ENCODE data around the gene GOLGA6B. TPM values are rescaled to one million over a fixed set of nuclear protein-coding genes. Genes with fewer than 3 reads are reported as not detected.
"Not testable (repeated sequence)": the region's sequence is repeated elsewhere in the genome, so short reads cannot be mapped to it uniquely, and the experiment has no call there.

Gene GOLGA6B
- total RNA-seq, 1 experiment from 2014 or later = 0.33 TPM

DNA sequence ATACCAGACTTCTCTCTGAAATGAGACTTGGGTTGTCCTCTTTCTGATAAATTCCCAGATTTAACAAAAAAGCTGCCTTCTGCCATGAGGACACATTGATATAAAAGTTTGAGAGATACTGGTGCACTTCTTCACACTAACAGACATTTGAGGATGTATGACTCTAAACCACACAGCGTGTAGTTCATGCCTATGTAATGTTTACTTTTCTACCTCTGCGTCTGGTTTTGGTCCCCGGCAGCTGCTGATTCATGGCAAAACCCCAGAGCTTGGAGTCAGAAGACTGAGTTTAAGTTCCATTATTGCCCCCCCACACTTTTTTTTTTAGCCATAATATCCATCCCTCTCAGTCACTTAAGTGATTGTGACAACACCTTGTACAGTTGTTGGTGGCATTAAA, 1.5 kb downstream of the GOLGA6B start:
- H3K23me2 ChIP-seq (ENCODE audit: insufficient read length, low read depth, low read length, poor library complexity, severe bottlenecking); H3K27ac Mint-ChIP-seq; H3K27me3 Mint-ChIP-seq (ENCODE audit: low read depth); H4K8ac ChIP-seq (replicated peaks; ENCODE audit: insufficient read length, low read depth, low read length); H3K4me2 ChIP-seq (ENCODE audit: insufficient read depth, insufficient read length, low read length); H3K56ac ChIP-seq (ENCODE audit: insufficient read length, low read depth, low read length); H2BK5ac ChIP-seq (ENCODE audit: insufficient read length, low read length); H2BK120ac ChIP-seq (ENCODE audit: low read depth, low read length, poor library complexity, severe bottlenecking); H2BK12ac ChIP-seq (ENCODE audit: insufficient read length, low read depth, low read length); H4K91ac ChIP-seq (ENCODE audit: insufficient read length, low read depth, low read length); H2AK5ac ChIP-seq (ENCODE audit: insufficient read length, low read length); H3K9me3 Mint-ChIP-seq; H3K18ac ChIP-seq (ENCODE audit: insufficient read length, low read depth, low read length); H3K23ac ChIP-seq (ENCODE audit: insufficient read length, low read depth, low read length); H3K27me3 ChIP-seq (ENCODE audit: insufficient read depth, low read length); H3K79me2 ChIP-seq (ENCODE audit: insufficient read depth, low read length); H3K79me1 ChIP-seq (ENCODE audit: insufficient read depth, low read depth, low read length, poor library complexity, severe bottlenecking); H3K9ac ChIP-seq (ENCODE audit: extremely low read depth, insufficient read length, low read length); H3K27ac ChIP-seq (ENCODE audit: insufficient read length, low read depth, low read length); H3K4ac ChIP-seq (ENCODE audit: low read depth, low read length); DNase-seq; H3K9me3 ChIP-seq (ENCODE audit: control insufficient read depth, low read depth, low read length); H3K4me1 Mint-ChIP-seq; H4K5ac ChIP-seq (ENCODE audit: insufficient read length, low read depth, low read length); H2BK20ac ChIP-seq (ENCODE audit: low read depth, low read length, poor library complexity, severe bottlenecking); H3T11ph ChIP-seq (ENCODE audit: low read length); H3K36me3 Mint-ChIP-seq (ENCODE audit: insufficient read depth in 1 of 3, low read depth in 3 of 3); H2BK15ac ChIP-seq (ENCODE audit: low read depth, low read length); H3K14ac ChIP-seq (ENCODE audit: insufficient read depth, low read length); H4K20me1 ChIP-seq (ENCODE audit: control insufficient read depth, insufficient read depth, insufficient read length); H3K4me3 Mint-ChIP-seq; H3K4me1 ChIP-seq (ENCODE audit: insufficient read depth, low read length); H2AFZ ChIP-seq (ENCODE audit: low read length): not testable (repeated sequence)
- WGBS (ENCODE audit: extremely low coverage, insufficient read length, low lambda C conversion rate) = no CpG with 5 or more reads among the region's 3 CpGs

DNA sequence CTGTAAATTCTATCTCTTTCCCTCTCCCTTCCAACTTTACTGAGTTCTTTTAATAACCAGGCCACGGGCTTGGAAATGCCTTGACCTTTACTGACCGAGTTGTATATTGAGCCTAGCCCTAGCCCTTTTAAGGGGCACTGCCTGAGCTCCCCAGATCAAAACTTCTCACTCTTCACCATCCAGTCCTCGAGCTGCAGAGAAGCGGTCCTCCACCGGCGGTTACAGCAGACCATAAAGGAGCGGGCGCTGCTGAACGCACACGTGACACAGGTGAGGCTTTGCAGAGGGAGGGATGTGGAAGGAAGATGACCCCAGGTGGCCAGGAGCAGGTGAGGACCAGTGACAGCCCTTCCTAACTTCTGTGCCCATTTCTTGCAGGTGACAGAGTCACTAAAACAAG, 6.6 kb downstream of the GOLGA6B start:
- H3T11ph ChIP-seq (ENCODE audit: low read length); H3K79me2 ChIP-seq (ENCODE audit: insufficient read depth, low read length); H3K27me3 Mint-ChIP-seq (ENCODE audit: low read depth); H2BK5ac ChIP-seq (ENCODE audit: insufficient read length, low read length); H3K9me3 ChIP-seq (ENCODE audit: control insufficient read depth, low read depth, low read length); H3K23me2 ChIP-seq (ENCODE audit: insufficient read length, low read depth, low read length, poor library complexity, severe bottlenecking); H3K27ac Mint-ChIP-seq; H4K8ac ChIP-seq (replicated peaks; ENCODE audit: insufficient read length, low read depth, low read length); H2BK20ac ChIP-seq (ENCODE audit: low read depth, low read length, poor library complexity, severe bottlenecking); H3K4me1 Mint-ChIP-seq; H3K4ac ChIP-seq (ENCODE audit: low read depth, low read length); H3K4me3 Mint-ChIP-seq; DNase-seq; H4K91ac ChIP-seq (ENCODE audit: insufficient read length, low read depth, low read length); H2AFZ ChIP-seq (ENCODE audit: low read length); H3K27ac ChIP-seq (ENCODE audit: insufficient read length, low read depth, low read length); H3K4me2 ChIP-seq (ENCODE audit: insufficient read depth, insufficient read length, low read length); H3K9ac ChIP-seq (ENCODE audit: extremely low read depth, insufficient read length, low read length); H2BK12ac ChIP-seq (ENCODE audit: insufficient read length, low read depth, low read length); H3K14ac ChIP-seq (ENCODE audit: insufficient read depth, low read length); H3K9me3 Mint-ChIP-seq; H2BK15ac ChIP-seq (ENCODE audit: low read depth, low read length); H4K20me1 ChIP-seq (ENCODE audit: control insufficient read depth, insufficient read depth, insufficient read length); H3K18ac ChIP-seq (ENCODE audit: insufficient read length, low read depth, low read length); H3K23ac ChIP-seq (ENCODE audit: insufficient read length, low read depth, low read length); H3K36me3 Mint-ChIP-seq (ENCODE audit: insufficient read depth in 1 of 3, low read depth in 3 of 3); H2AK5ac ChIP-seq (ENCODE audit: insufficient read length, low read length); H2BK120ac ChIP-seq (ENCODE audit: low read depth, low read length, poor library complexity, severe bottlenecking); H3K79me1 ChIP-seq (ENCODE audit: insufficient read depth, low read depth, low read length, poor library complexity, severe bottlenecking); H3K27me3 ChIP-seq (ENCODE audit: insufficient read depth, low read length); H3K4me1 ChIP-seq (ENCODE audit: insufficient read depth, low read length); H3K56ac ChIP-seq (ENCODE audit: insufficient read length, low read depth, low read length); H4K5ac ChIP-seq (ENCODE audit: insufficient read length, low read depth, low read length): not testable (repeated sequence)
- no CpG with 5 or more reads among the region's 10 CpGs for WGBS (ENCODE audit: extremely low coverage, insufficient read length, low lambda C conversion rate)

Measured in H9 (cell line).